IMR-90 (cell line): Measurements from ENCODE around the gene KCNQ1.

Experiments used
- POLR2A ChIP-seq: IDR thresholded peaks from 2 replicates; pipeline ENCODE4 v1.6.1; 2012; ENCODE audit warnings: mild to moderate bottlenecking, low read depth, low read length
- SMC3 ChIP-seq: fragments of 150-350 bp; IDR thresholded peaks from 2 replicates; pipeline ENCODE4 v1.6.1; 2016; ENCODE audit warnings: low read depth, mild to moderate bottlenecking, antibody characterized with exemption, low read length, moderate library complexity
- TF ChIP-seq, protein P1 (sequence below): conservative IDR thresholded peaks from 2 replicates; pipeline ENCODE4 v1.5.1; 2012; ENCODE audit warnings: mild to moderate bottlenecking, low read depth, low read length, improper control_type of control experiment
- TF ChIP-seq, protein P2 (sequence below): fragments of 150-350 bp; IDR thresholded peaks from 2 replicates; pipeline ENCODE4 v1.6.1; 2017; ENCODE audit warnings: mild to moderate bottlenecking, antibody characterized with exemption, low read length, low read depth

DNA sequence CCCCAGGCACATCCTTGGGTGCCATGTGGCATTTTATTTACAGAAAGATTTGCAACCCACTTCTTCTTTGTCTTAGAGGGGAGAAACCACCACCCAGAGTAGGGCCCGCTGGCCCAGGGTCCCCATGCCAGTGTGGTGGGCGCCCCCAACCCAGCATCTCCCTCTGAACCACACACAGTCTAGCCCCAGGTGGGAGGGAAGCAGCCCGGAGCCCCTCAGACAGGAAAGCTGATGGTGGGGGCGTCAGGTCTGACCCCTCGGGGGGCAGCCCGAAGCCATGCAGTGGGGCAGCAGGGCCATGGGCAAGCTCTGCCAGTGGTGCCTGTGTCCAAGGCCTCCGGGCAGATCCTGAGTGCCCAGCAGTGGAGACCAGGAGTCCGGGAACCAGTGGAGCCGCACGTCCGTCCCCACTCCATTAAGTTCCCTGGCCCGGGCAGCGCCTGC lies 12.2 kb upstream of the KCNQ1 start:
- TF ChIP-seq, protein P1, sequence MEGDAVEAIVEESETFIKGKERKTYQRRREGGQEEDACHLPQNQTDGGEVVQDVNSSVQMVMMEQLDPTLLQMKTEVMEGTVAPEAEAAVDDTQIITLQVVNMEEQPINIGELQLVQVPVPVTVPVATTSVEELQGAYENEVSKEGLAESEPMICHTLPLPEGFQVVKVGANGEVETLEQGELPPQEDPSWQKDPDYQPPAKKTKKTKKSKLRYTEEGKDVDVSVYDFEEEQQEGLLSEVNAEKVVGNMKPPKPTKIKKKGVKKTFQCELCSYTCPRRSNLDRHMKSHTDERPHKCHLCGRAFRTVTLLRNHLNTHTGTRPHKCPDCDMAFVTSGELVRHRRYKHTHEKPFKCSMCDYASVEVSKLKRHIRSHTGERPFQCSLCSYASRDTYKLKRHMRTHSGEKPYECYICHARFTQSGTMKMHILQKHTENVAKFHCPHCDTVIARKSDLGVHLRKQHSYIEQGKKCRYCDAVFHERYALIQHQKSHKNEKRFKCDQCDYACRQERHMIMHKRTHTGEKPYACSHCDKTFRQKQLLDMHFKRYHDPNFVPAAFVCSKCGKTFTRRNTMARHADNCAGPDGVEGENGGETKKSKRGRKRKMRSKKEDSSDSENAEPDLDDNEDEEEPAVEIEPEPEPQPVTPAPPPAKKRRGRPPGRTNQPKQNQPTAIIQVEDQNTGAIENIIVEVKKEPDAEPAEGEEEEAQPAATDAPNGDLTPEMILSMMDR = no peak
- TF ChIP-seq POLR2A (no peak), SMC3 (no peak)
- TF ChIP-seq, protein P2, sequence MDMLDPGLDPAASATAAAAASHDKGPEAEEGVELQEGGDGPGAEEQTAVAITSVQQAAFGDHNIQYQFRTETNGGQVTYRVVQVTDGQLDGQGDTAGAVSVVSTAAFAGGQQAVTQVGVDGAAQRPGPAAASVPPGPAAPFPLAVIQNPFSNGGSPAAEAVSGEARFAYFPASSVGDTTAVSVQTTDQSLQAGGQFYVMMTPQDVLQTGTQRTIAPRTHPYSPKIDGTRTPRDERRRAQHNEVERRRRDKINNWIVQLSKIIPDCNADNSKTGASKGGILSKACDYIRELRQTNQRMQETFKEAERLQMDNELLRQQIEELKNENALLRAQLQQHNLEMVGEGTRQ = no peak
